NCI-H82 treated with DMSO at 0.1 percent for 48 hours (cell line): ENCODE data around the gene MRPL24.

Experiments
- DNase-seq: peaks from one replicate; lab custom pipeline; 2025; ENCODE audit not compliant: unreplicated experiment; lab: John Stamatoyannopoulos, UW

The MRPL24 gene

GRCh38 chr1:156711011-156711817, 29.7 kb downstream of the MRPL24 start:
- no peak for DNase-seq

- no peak for DNase-seq
These were observed 31.0 kb downstream of the MRPL24 start for GRCh38 chr1:156709757-156710489.

- DNase-seq = no peak
These were observed 31.9 kb downstream of the MRPL24 start for GRCh38 chr1:156709031-156709430.

GRCh38 chr1:156708218-156708661, 32.6 kb downstream of the MRPL24 start:
- DNase-seq = no peak

GRCh38 chr1:156707417-156708217, 33.3 kb downstream of the MRPL24 start:
- peak; percentile 69 for DNase-seq

GRCh38 chr1:156706657-156707416, 34.1 kb downstream of the MRPL24 start:
- peak; percentile 76 for DNase-seq

- DNase-seq = peak; percentile 89
These were observed 34.8 kb downstream of the MRPL24 start for GRCh38 chr1:156705918-156706656.

- DNase-seq = peak; percentile 88
These were observed 35.5 kb downstream of the MRPL24 start, which contains the start of gene CRABP2 for GRCh38 chr1:156705321-156705917. Gene CRABP2, minus strand, starts transcription at chr1:156705583. Its CDS starts 137 bp downstream, at chr1:156705446.

GRCh38 chr1:156704930-156705320, 36.0 kb downstream of the MRPL24 start:
- no peak for DNase-seq

- no peak for DNase-seq
These were observed 36.6 kb downstream of the MRPL24 start for GRCh38 chr1:156704166-156704711.

- peak; percentile 80 for DNase-seq
These were observed 37.1 kb downstream of the MRPL24 start for GRCh38 chr1:156703741-156704140.

- no peak for DNase-seq
These were observed 37.6 kb downstream of the MRPL24 start for GRCh38 chr1:156703336-156703735.

- no peak for DNase-seq
These were observed 40.0 kb downstream of the MRPL24 start for GRCh38 chr1:156700736-156701531.

- no peak for DNase-seq
These were observed 41.9 kb downstream of the MRPL24 start for GRCh38 chr1:156698995-156699394.

GRCh38 chr1:156697481-156697880, 43.4 kb downstream of the MRPL24 start:
- DNase-seq = peak; percentile 30

GRCh38 chr1:156696755-156697154, 44.1 kb downstream of the MRPL24 start:
- DNase-seq = no peak

- no peak for DNase-seq
These were observed 46.3 kb downstream of the MRPL24 start for GRCh38 chr1:156694690-156694962.

- no peak for DNase-seq
These were observed 46.8 kb downstream of the MRPL24 start for GRCh38 chr1:156693848-156694689.
